ENCODE data around the gene UST. TPM values are rescaled to one million over a fixed set of nuclear protein-coding genes. Genes with fewer than 3 reads are reported as not detected.

The UST gene
- total RNA-seq, 2 donors from 2014 or later, result 15.3 to 16.3 TPM

DNA sequence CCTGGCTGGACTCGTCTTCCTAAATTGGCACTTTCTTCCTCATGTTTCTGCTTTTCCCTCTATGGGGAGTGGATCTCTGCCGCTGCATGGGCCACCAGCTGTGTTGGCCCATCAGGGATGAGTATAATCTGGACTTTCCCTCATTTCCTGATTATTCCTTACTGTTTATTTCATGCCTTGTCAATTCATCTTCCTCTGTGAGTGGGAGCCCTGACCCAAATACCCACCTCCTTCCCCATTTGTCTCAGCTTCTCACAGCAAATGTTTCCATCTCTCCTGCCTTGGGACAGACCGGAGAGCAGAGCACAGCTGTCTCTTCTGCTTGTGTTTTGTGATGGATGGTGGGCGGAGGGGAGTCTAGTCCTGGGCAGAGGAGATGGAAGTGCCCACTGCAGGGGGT, 212.7 kb downstream of the UST start:
- H3K36me3 Mint-ChIP-seq (ENCODE audit: low read depth), result peaks cover 42% of the 10 kb centered on the region
- H3K4me1 ChIP-seq (ENCODE audit: control insufficient read depth, insufficient read depth, low read length), result no peaks in the 10 kb centered on the region
- no peaks in the 10 kb centered on the region for H3K27me3 Mint-ChIP-seq (ENCODE audit: insufficient read depth)
- no peak overlapping the region for H3K27ac Mint-ChIP-seq
- no peak overlapping the region for H3K4me3 ChIP-seq (ENCODE audit: low read length)
- no peak for DNase-seq
- no peak overlapping the region for H3K27ac ChIP-seq (ENCODE audit: low read depth, low read length)
- no peak overlapping the region for H3K9ac ChIP-seq (ENCODE audit: extremely low read depth, low read length, poor library complexity, severe bottlenecking)
- peaks cover 10% of the 10 kb centered on the region for H3K9me3 ChIP-seq (ENCODE audit: control insufficient read depth, low read length)
- no peaks in the 10 kb centered on the region for H3K27me3 ChIP-seq (ENCODE audit: control insufficient read depth, insufficient read depth, low read length, poor library complexity, severe bottlenecking)
- H3K9me3 Mint-ChIP-seq, result peaks cover 14% of the 10 kb centered on the region
- no peak for TF ChIP-seq CTCF (conservative IDR thresholded peaks at IDR 0.05)
- H3K4me3 Mint-ChIP-seq, result no peak overlapping the region
- 84 to 90% methylated on average over 2 to 4 of the region's 4 CpGs for WGBS, 2 experiments (ENCODE audit: insufficient coverage in 1 of 2, insufficient read length in 1 of 2)
- H3K36me3 ChIP-seq (ENCODE audit: control insufficient read depth, insufficient read depth, low read length), result no peaks in the 10 kb centered on the region
- peaks cover 32% of the 10 kb centered on the region for H3K4me1 Mint-ChIP-seq

DNA sequence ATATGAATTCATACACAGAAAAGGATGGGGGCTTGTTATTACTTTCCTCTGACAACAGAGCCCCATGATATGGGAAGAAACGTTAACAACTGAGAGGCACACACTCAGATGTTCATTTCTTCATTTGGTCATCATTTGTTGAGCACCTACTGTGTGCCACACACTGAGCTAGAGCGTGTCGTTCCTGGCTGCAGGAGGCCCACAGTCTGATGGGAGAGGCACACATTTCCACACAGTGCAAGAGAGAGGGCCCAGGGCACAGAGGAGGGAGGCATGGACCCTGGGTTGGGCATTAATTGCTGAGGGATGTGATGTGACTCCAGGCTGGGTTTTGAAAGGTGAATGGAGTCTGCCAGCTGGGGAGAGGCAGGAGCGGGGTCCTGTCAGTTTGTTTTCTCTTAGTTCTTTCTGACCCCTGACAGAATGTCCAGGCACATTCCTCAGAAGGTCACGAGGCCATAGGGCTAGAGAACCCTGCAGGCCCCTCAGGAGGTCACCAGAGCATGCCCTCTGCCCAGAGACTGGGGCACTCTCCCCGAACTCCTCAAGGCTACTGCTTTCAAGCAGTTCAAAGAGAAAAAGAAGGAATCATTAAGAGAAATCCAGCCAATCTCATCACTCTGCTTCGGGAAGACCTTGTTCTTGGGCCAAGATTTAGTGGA, 216.2 kb downstream of the UST start:
- Histone ChIP-seq H3K36me3 (ENCODE audit: control insufficient read depth, insufficient read depth, low read length) (no peaks in the 10 kb centered on the region), H3K27ac (ENCODE audit: low read depth, low read length) (no peak overlapping the region), H3K27me3 (ENCODE audit: control insufficient read depth, insufficient read depth, low read length, poor library complexity, severe bottlenecking) (no peaks in the 10 kb centered on the region), H3K4me3 (ENCODE audit: low read length) (no peak overlapping the region), H3K4me1 (ENCODE audit: control insufficient read depth, insufficient read depth, low read length) (no peaks in the 10 kb centered on the region), H3K9me3 (ENCODE audit: control insufficient read depth, low read length) (no peaks in the 10 kb centered on the region), H3K9ac (ENCODE audit: extremely low read depth, low read length, poor library complexity, severe bottlenecking) (no peak overlapping the region)
- Mint-ChIP-seq H3K4me3 (no peak overlapping the region), H3K9me3 (no peaks in the 10 kb centered on the region), H3K4me1 (peaks cover 28% of the 10 kb centered on the region), H3K36me3 (ENCODE audit: low read depth) (peaks cover 29% of the 10 kb centered on the region), H3K27ac (no peak overlapping the region), H3K27me3 (ENCODE audit: insufficient read depth) (no peaks in the 10 kb centered on the region)
- no peak for TF ChIP-seq CTCF (conservative IDR thresholded peaks at IDR 0.05)
- 77 to 89% methylated on average over 4 to 7 of the region's 7 CpGs for WGBS, 2 experiments (ENCODE audit: insufficient coverage in 1 of 2, insufficient read length in 1 of 2)
- DNase-seq, result no peak

DNA sequence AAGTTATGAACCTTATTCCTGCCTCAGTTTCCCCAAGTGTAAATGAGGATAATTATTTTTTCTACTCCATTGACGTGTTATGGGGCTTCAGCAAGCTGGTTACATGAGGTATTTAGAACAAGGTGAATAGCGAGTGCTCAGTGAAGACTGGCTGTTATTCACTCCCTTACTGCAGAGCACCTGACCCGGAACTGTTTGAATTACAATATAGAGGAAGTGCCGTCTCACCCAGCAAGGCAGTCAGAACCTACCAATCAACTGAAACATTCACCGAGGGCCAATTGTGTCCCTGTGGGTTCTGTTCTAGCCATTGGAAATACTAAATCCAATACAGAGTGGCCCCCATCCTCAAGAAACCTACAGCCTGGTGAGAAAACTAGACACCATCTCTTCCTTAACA, 216.9 kb downstream of the UST start:
- Mint-ChIP-seq H3K36me3 (ENCODE audit: low read depth) (peaks cover 28% of the 10 kb centered on the region), H3K27ac (no peak overlapping the region)
- 86 to 96% methylated on average over 1 to 5 of the region's 5 CpGs for WGBS, 2 experiments (ENCODE audit: insufficient coverage in 1 of 2, insufficient read length in 1 of 2)

More for the DNA sequence above, 216.9 kb downstream of the UST start:
- H3K4me1 ChIP-seq (ENCODE audit: control insufficient read depth, insufficient read depth, low read length), result no peaks in the 10 kb centered on the region
- Mint-ChIP-seq H3K9me3 (no peaks in the 10 kb centered on the region), H3K27me3 (ENCODE audit: insufficient read depth) (no peaks in the 10 kb centered on the region), H3K4me1 (peaks cover 23% of the 10 kb centered on the region), H3K4me3 (no peak overlapping the region)
- no peak overlapping the region for H3K9ac ChIP-seq (ENCODE audit: extremely low read depth, low read length, poor library complexity, severe bottlenecking)
- H3K27ac ChIP-seq (ENCODE audit: low read depth, low read length), result no peak overlapping the region
- DNase-seq, result no peak
- H3K36me3 ChIP-seq (ENCODE audit: control insufficient read depth, insufficient read depth, low read length), result no peaks in the 10 kb centered on the region
- H3K27me3 ChIP-seq (ENCODE audit: control insufficient read depth, insufficient read depth, low read length, poor library complexity, severe bottlenecking), result no peaks in the 10 kb centered on the region
- H3K9me3 ChIP-seq (ENCODE audit: control insufficient read depth, low read length), result no peaks in the 10 kb centered on the region
- no peak overlapping the region for H3K4me3 ChIP-seq (ENCODE audit: low read length)
- no peak for TF ChIP-seq CTCF (conservative IDR thresholded peaks at IDR 0.05)
